OCI-LY3 (cell line): Measurements from ENCODE around the gene MAD2L1BP.

Experiments used
- H2AFZ ChIP-seq: fragments of 200-600, 300-600 bp; shearing (Covaris generic); 2 replicates; pipeline ENCODE4 v1.6.0; 2014; ENCODE audit warnings: antibody characterized with exemption, low read depth, low read length
- H3K27ac ChIP-seq: fragments of 200-600, 300-600 bp; sonication (generic); 2 replicates; pipeline ENCODE4 v1.5.1; 2014; ENCODE audit warnings: mild to moderate bottlenecking, low read length, moderate library complexity, mixed read lengths
- H3K27me3 ChIP-seq: fragments of 200-600, 300-600 bp; sonication (generic); 2 replicates; pipeline ENCODE4 v1.6.1; 2014; ENCODE audit warnings: low read depth, low read length, mixed read lengths
- H3K36me3 ChIP-seq: fragments of 200-600, 300-600 bp; sonication (generic); replicated peaks from 2 replicates; pipeline ENCODE3; 2014; ENCODE audit warnings: low read depth, low read length, mixed read lengths
- H3K4me1 ChIP-seq: fragments of 300-600, 200-600 bp; sonication (generic); 2 replicates; pipeline ENCODE4 v1.6.1; 2014; ENCODE audit warnings: low read length, mixed read lengths
- H3K4me2 ChIP-seq: fragments of 200-600, 300-600 bp; sonication (generic); 2 replicates; pipeline ENCODE4 v1.6.1; 2014; ENCODE audit warnings: low read length, mixed read lengths
- H3K4me3 ChIP-seq: fragments of 300-600, 200-600 bp; sonication (generic); 2 replicates; pipeline ENCODE4 v1.5.1; 2014; ENCODE audit warnings: antibody characterized with exemption, mild to moderate bottlenecking, low read length, moderate library complexity
- H3K79me2 ChIP-seq: fragments of 300-600, 200-600 bp; shearing (Covaris generic); 2 replicates; pipeline ENCODE4 v1.6.1; 2014; ENCODE audit warnings: mild to moderate bottlenecking, low read length, mixed read lengths
- H3K9ac ChIP-seq: fragments of 300-600, 200-600 bp; shearing (Covaris generic); 2 replicates; pipeline ENCODE4 v1.6.0; 2014; ENCODE audit warnings: mild to moderate bottlenecking, low read length, moderate library complexity
- H3K9me3 ChIP-seq: fragments of 200-600, 300-600 bp; shearing (Covaris generic); 2 replicates; pipeline ENCODE4 v1.6.1; 2014; ENCODE audit warnings: low read length, mixed read lengths; ENCODE audit not compliant: insufficient read depth
- H4K20me1 ChIP-seq: fragments of 200-600, 300-600 bp; sonication (generic); 2 replicates; pipeline ENCODE4 v1.6.1; 2016; ENCODE audit warnings: low read length, mixed read lengths; ENCODE audit not compliant: insufficient read depth
- EZH2phosphoT487 ChIP-seq: fragments of 200-600 bp; shearing (Covaris generic); IDR thresholded peaks from 2 replicates; pipeline ENCODE4 v1.6.1; 2018; ENCODE audit warnings: antibody characterized with exemption, mixed run types, low read depth
- TF ChIP-seq, protein P1 (sequence below): fragments of 200-600, 300-600 bp; sonication (generic); IDR thresholded peaks from 2 replicates; pipeline ENCODE4 v1.5.1; 2014; ENCODE audit warnings: antibody characterized with exemption, low read length, low read depth

The MAD2L1BP gene

GRCh38 chr6:43681303-43681702 is 45.7 kb downstream of the MAD2L1BP start:
- H3K36me3 ChIP-seq = peaks cover 65% of the 10 kb centered on the region
- H3K27me3 ChIP-seq = no peaks in the 10 kb centered on the region
- TF ChIP-seq, protein P1, sequence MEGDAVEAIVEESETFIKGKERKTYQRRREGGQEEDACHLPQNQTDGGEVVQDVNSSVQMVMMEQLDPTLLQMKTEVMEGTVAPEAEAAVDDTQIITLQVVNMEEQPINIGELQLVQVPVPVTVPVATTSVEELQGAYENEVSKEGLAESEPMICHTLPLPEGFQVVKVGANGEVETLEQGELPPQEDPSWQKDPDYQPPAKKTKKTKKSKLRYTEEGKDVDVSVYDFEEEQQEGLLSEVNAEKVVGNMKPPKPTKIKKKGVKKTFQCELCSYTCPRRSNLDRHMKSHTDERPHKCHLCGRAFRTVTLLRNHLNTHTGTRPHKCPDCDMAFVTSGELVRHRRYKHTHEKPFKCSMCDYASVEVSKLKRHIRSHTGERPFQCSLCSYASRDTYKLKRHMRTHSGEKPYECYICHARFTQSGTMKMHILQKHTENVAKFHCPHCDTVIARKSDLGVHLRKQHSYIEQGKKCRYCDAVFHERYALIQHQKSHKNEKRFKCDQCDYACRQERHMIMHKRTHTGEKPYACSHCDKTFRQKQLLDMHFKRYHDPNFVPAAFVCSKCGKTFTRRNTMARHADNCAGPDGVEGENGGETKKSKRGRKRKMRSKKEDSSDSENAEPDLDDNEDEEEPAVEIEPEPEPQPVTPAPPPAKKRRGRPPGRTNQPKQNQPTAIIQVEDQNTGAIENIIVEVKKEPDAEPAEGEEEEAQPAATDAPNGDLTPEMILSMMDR = no peak
- no peak for TF ChIP-seq EZH2phosphoT487
- H3K79me2 ChIP-seq = peaks cover 60% of the 10 kb centered on the region
- peaks cover 58% of the 10 kb centered on the region for H4K20me1 ChIP-seq
- no peak overlapping the region for H3K27ac ChIP-seq
- H3K9ac ChIP-seq = no peak overlapping the region
- no peak overlapping the region for H2AFZ ChIP-seq
- H3K9me3 ChIP-seq = no peaks in the 10 kb centered on the region
- H3K4me3 ChIP-seq = no peak overlapping the region
- H3K4me2 ChIP-seq = no peak overlapping the region
- peaks cover 37% of the 10 kb centered on the region for H3K4me1 ChIP-seq

- Histone ChIP-seq H3K36me3 (peaks cover 49% of the 10 kb centered on the region), H3K27me3 (no peaks in the 10 kb centered on the region), H2AFZ (no peak overlapping the region), H4K20me1 (peaks cover 61% of the 10 kb centered on the region), H3K27ac (no peak overlapping the region), H3K9ac (no peak overlapping the region), H3K4me2 (no peak overlapping the region), H3K9me3 (no peaks in the 10 kb centered on the region), H3K4me3 (no peak overlapping the region), H3K4me1 (peaks cover 45% of the 10 kb centered on the region), H3K79me2 (peaks cover 76% of the 10 kb centered on the region)
- TF ChIP-seq, protein P1 = no peak
- no peak for TF ChIP-seq EZH2phosphoT487
These were observed 47.2 kb downstream of the MAD2L1BP start for GRCh38 chr6:43682724-43683429.

- Histone ChIP-seq H3K79me2 (peaks cover 78% of the 10 kb centered on the region), H3K4me2 (peak overlapping the region; percentile 57), H3K27me3 (no peaks in the 10 kb centered on the region), H3K4me3 (peak overlapping the region; percentile 40), H2AFZ (no peak overlapping the region), H3K9me3 (no peaks in the 10 kb centered on the region), H3K36me3 (peaks cover 39% of the 10 kb centered on the region), H3K4me1 (peaks cover 51% of the 10 kb centered on the region), H4K20me1 (peaks cover 61% of the 10 kb centered on the region), H3K9ac (peak overlapping the region; percentile 6; the same call in 1 of the 2 replicates), H3K27ac (peak overlapping the region; percentile 64)
- TF ChIP-seq, protein P1 = no peak
- TF ChIP-seq EZH2phosphoT487 = no peak
These were observed 48.2 kb downstream of the MAD2L1BP start for GRCh38 chr6:43683708-43684455.

- Histone ChIP-seq H3K9ac (peak overlapping the region; percentile 90), H3K79me2 (peaks cover 60% of the 10 kb centered on the region), H3K36me3 (peaks cover 12% of the 10 kb centered on the region), H3K27ac (peak overlapping the region; percentile 46), H4K20me1 (peaks cover 42% of the 10 kb centered on the region), H3K4me1 (peaks cover 59% of the 10 kb centered on the region), H2AFZ (peak overlapping the region; percentile 33; the same call in 1 of the 2 replicates), H3K27me3 (no peaks in the 10 kb centered on the region), H3K4me3 (peak overlapping the region; percentile 95), H3K9me3 (no peaks in the 10 kb centered on the region), H3K4me2 (peak overlapping the region; percentile 84)
- TF ChIP-seq, protein P1 = no peak
- no peak for TF ChIP-seq EZH2phosphoT487
These were observed 51.4 kb downstream of the MAD2L1BP start for GRCh38 chr6:43687079-43687436.
